HG03354 (cell line): Measurements from ENCODE around the gene ACHE.
"Not testable (repeated sequence)": the region's sequence is repeated elsewhere in the genome, so short reads cannot be mapped to it uniquely, and the experiment has no call there.

Experiments used
- ATAC-seq: cut with Tn5 transposase; IDR thresholded peaks from one replicate; pipeline ENCODE4 v1.9.1; 2021; ENCODE audit warnings: mild to moderate bottlenecking; ENCODE audit not compliant: unreplicated experiment, poor library complexity, severe bottlenecking

The ACHE gene

DNA sequence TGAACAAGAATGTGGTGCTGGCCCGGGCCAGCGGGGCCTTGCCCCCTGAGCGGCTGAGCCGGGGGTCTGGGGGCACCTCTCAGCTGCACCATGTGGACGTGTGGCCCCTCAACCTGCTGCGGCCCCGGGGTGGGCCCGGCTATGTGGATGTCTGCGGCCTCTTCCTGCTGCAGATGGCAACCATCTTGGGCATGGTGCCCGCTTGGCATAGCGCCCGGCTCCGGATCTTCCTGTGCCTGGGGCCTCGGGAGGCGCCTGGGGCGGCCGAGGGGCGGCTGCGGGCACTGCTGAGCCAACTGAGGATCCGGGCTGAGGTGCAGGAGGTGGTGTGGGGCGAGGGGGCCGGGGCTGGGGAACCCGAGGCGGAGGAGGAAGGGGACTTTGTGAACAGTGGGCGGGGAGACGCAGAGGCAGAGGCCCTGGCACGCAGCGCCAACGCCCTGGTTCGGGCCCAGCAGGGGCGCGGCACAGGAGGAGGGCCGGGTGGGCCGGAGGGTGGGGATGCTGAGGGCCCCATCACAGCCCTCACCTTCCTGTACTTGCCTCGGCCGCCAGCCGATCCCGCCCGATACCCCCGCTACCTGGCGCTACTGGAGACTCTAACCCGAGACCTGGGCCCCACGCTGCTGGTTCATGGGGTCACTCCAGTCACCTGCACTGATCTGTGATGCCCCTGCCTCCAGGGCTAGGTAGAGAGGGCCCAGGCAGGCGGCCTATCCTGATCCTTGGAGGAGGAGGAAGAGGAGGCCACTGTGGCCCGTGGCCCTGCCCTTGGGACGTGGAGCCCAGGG lies 29.6 kb downstream of the ACHE start:
- ATAC-seq = no peak

GRCh38 chr7:100865372-100865911 lies 30.2 kb downstream of the ACHE start:
- ATAC-seq = no peak

GRCh38 chr7:100864263-100864845 lies 31.3 kb downstream of the ACHE start:
- ATAC-seq = no peak

DNA sequence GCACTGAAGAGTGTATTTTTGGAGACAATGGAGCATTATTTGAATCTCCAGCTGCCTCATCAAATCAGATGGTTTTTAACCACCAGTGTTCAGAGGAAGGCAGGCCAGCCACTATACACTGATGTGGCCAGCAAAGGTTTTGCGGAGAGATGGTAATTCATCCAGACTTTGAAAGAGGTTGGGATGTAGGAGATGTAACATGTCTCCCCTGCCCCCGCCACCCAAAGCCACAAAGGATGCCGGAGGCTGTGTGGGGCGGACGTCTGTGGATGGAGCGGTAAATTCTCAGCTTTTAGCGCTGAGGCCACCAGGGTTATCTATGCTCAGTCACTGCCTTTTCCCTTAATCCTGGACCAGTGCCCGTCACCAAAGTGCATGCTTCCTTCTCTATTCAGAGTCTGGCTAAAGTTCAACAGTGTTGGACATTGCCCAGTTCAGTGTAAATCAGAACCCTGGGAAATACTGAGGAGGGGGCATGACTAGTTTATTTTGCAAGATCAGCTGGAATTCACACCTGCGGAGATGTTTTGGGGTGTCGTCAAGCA lies 32.2 kb downstream of the ACHE start:
- no peak for ATAC-seq

DNA sequence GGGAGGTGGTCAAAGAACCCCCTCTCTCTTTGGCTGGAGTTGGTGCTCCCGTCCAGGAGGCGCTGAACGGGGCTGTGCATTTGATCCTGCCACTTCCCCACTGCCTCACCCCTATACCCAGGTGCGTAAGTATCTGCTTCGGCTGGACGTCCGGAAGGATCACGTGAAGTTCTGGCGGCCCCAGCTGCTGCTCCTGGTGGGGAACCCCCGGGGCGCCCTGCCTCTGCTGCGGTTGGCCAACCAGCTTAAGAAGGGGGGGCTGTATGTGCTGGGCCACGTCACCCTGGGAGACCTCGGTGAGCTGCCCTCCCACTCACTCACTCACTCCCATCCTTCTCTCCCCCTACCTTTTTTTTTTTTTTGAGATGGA lies 34.1 kb downstream of the ACHE start:
- ATAC-seq = no peak

- no peak for ATAC-seq
These were observed 34.7 kb downstream of the ACHE start for GRCh38 chr7:100860702-100861615.

DNA sequence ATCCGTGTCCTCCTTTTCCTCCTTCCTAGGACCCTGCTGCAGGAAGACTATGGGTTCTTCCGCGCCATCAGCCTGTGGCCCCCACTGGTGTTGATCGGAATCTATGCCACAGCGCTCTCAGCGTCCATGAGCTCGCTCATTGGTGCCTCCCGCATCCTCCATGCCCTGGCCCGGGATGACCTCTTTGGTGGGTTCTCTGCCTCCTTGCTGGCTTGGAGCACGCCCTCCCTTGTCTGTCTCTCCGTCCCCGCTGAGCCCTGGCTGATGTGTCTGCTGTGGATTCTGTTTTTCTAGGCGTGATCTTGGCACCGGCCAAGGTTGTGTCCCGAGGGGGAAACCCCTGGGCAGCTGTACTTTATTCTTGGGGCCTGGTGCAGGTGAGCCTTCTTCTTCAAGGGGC lies 35.8 kb downstream of the ACHE start:
- ATAC-seq = no peak

- ATAC-seq = no peak
These were observed 38.8 kb downstream of the ACHE start for GRCh38 chr7:100856871-100857282.

GRCh38 chr7:100855515-100855914 lies 40.2 kb downstream of the ACHE start:
- no peak for ATAC-seq

GRCh38 chr7:100854899-100855298 lies 40.8 kb downstream of the ACHE start:
- not testable (repeated sequence) for ATAC-seq

GRCh38 chr7:100854146-100854895 lies 41.4 kb downstream of the ACHE start:
- ATAC-seq = no peak

DNA sequence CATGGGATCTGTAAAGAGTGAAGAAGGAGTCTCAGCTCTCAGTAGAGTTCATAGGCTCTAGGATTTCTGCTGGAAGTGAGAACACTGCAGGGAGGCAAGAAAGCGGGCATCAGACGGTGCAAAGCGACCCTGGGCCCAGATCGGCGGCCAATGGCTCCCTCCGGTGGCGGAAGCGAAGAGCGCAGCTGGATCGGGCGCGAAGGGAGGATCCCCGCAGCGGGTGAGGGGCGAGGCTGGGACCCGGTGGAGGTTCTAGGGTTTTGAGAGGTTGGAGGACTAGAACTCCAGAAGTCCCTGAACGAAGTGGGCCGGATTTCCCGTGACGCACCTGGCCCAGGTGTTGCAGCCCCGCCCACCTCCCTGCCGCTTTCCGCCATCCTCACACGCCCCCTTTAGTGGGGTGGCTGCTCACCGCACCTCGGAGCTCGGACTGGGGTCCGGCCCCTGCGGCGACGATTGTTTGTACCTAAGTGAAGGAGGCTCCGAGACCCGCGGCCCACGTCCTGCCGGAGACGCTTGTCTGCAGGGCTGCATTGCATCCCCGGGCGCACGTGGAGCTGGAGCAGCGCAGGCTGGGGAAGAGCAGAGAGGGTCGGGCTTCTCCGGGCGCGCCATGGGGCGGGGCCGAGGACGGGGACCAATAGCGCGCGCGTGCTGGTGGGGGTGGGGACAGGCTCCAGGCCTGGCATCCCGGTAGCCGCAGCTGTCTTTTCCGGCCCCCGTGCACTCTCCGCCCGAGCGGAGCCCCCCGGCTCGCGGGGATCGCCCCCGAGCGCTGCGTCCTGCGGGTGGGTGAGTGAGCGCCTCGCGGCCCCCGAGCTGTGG lies 43.4 kb downstream of the ACHE start, which contains the start of gene SLC12A9:
Gene SLC12A9, plus strand, starts transcription at position 666 of the 825 bp plus-strand sequence. CDS start 1,485 bp downstream, outside the sequence.
- peak; percentile 89 for ATAC-seq

GRCh38 chr7:100847360-100847759 lies 48.3 kb downstream of the ACHE start:
- no peak for ATAC-seq

DNA sequence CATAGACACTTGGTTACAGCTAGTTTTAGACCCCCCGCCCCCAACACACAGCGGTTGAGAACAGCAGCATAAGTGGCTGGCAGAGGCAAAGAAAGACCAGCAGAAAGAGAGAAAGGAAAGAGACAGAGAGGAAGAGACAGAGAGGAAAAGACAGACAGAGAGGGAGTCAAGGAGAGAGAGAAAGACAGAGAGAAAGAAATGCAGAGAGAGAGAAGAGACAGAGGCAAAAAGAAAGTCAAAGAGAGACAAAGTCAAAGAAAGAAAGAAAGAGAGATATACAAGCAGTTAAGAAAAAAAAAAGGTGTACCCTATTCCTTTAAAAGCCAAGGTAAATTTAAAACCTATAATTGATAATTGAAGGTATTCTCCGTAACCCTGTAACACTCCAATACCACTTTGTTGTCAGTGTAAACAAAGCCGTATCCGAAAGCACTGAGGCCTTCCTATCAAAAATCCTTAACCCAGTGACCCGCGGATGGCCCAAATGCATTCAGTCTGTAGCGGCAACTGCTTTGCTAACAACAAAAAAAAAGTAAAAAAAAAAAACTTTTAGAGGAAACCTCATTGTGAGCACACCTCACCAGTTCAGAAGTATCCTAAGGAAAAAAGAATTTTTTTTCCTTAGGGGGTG lies 55.1 kb downstream of the ACHE start:
- ATAC-seq = no peak
